PC-3 (cell line): Measurements from ENCODE around the gene MPP1. TPM values are rescaled to one million over a fixed set of nuclear protein-coding genes. Genes with fewer than 3 reads are reported as not detected.

Experiments used
- ATAC-seq: fragments of 200-7000 bp; cut with Tn5 transposase; 2 replicates; pipeline ENCODE4 v1.9.1; 2020; ENCODE audit warnings: mild to moderate bottlenecking, moderate library complexity
- BruUV-seq: library from RNA; stranded (reverse); fragments of 400-500 nt; replicated peaks from 2 replicates; lab custom pipeline; 2021; lab: Mats Ljungman, UMichigan
- CTCF ChIA-PET: fragments of 300-600 bp; sonication (Branson Sonifier 250); formaldehyde crosslinking; loops from one replicate; lab custom pipeline; 2022; ENCODE audit warnings: antibody characterized with exemption; lab: Charles Lee
- POLR2A ChIA-PET: fragments of 300-600 bp; sonication (Branson Sonifier 250); formaldehyde crosslinking; loops from one replicate; lab custom pipeline; 2022; ENCODE audit warnings: antibody characterized with exemption; ENCODE audit not compliant: unreplicated experiment; lab: Charles Lee
- DNase-seq: peaks from one replicate; pipeline ENCODE4 v3.0.0-alpha.2; 2015
- H2AFZ ChIP-seq: fragments of 300-600 bp; sonication (generic); 2 replicates; pipeline ENCODE4 v1.6.0; 2016; ENCODE audit warnings: antibody characterized with exemption, low read length
- H3F3A ChIP-seq: fragments of 300-600 bp; sonication (generic); one replicate; pipeline ENCODE4 v1.6.0; 2017; ENCODE audit warnings: antibody characterized with exemption, low read length, control low read depth, mild to moderate bottlenecking; ENCODE audit not compliant: unreplicated experiment
- H3K27ac ChIP-seq: fragments of 300-600 bp; sonication (generic); 2 replicates; pipeline ENCODE4 v1.5.1; 2016; ENCODE audit warnings: mild to moderate bottlenecking, low read length
- H3K27me3 ChIP-seq: fragments of 300-600 bp; sonication (generic); 2 replicates; pipeline ENCODE4 v1.6.1; 2016; ENCODE audit warnings: low read length, mixed read lengths
- H3K36me3 ChIP-seq: fragments of 300-600 bp; sonication (generic); 2 replicates; pipeline ENCODE4 v1.6.1; 2016; ENCODE audit warnings: low read depth, mixed run types, low read length, mixed read lengths
- H3K4me1 ChIP-seq: fragments of 300-600 bp; sonication (generic); 2 replicates; pipeline ENCODE4 v1.5.1; 2016; ENCODE audit warnings: low read length; ENCODE audit not compliant: insufficient read depth
- H3K4me2 ChIP-seq: fragments of 300-600 bp; sonication (generic); 2 replicates; pipeline ENCODE4 v1.6.0; 2016; ENCODE audit warnings: low read length
- H3K4me3 ChIP-seq: fragments of 300-600 bp; sonication (generic); 2 replicates; pipeline ENCODE4 v1.5.1; 2016; ENCODE audit warnings: mild to moderate bottlenecking, low read length, mixed read lengths
- H3K79me2 ChIP-seq: fragments of 300-600 bp; sonication (generic); 2 replicates; pipeline ENCODE4 v1.6.1; 2017; ENCODE audit warnings: low read length, mixed read lengths
- H3K9ac ChIP-seq: fragments of 300-600 bp; sonication (generic); 2 replicates; pipeline ENCODE4 v1.6.0; 2016; ENCODE audit warnings: mild to moderate bottlenecking, low read length
- H3K9me2 ChIP-seq: fragments of 300-600 bp; sonication (generic); replicated peaks from 2 replicates; pipeline ENCODE4 v1.6.1; 2016; ENCODE audit warnings: mixed run types, low read length, mixed read lengths
- H3K9me3 ChIP-seq: fragments of 300-600 bp; sonication (generic); 2 replicates; pipeline ENCODE4 v1.6.1; 2016; ENCODE audit warnings: low read length, mixed read lengths
- H4K20me1 ChIP-seq: fragments of 300-600 bp; sonication (generic); 2 replicates; pipeline ENCODE4 v1.6.1; 2016; ENCODE audit warnings: low read length, mixed read lengths
- EZH2 ChIP-seq: fragments of 300-600 bp; sonication (generic); IDR thresholded peaks from one replicate; pipeline ENCODE4 v1.6.1; 2017; ENCODE audit warnings: antibody characterized with exemption, mild to moderate bottlenecking, low read length; ENCODE audit not compliant: unreplicated experiment
- EZH2phosphoT487 ChIP-seq: fragments of 300-600 bp; sonication (generic); IDR thresholded peaks from 2 replicates; pipeline ENCODE4 v1.6.1; 2018; ENCODE audit warnings: mild to moderate bottlenecking, antibody characterized with exemption, low read length, borderline replicate concordance
- intact Hi-C: fragments of 100-400 bp; cut with micrococcal nuclease; formaldehyde crosslinking; loops from 2 replicates; pipeline ENCODE4 v1.9.0; 2023
- total RNA-seq: library from RNA; depleted of rRNA; stranded (reverse); fragments of >200 nt; gene quantifications from 2 replicates; pipeline ENCODE4 v1.2.3, GENCODE V29; 2014
- TF ChIP-seq, protein P1 (sequence below): fragments of 300-600 bp; sonication (generic); conservative IDR thresholded peaks from 2 replicates; pipeline ENCODE4 v1.5.1; 2017; ENCODE audit warnings: antibody characterized with exemption, low read depth, mild to moderate bottlenecking, low read length

MPP1 gene
- total RNA-seq, 1 experiment from 2014 or later: 18.8 TPM

- no peak overlapping the region for H2AFZ ChIP-seq
- DNase-seq (no peak), ATAC-seq (no peak)
- H3K79me2 ChIP-seq: no peaks in the 10 kb centered on the region
- no TSS peak for BruUV-seq
- H3K4me2 ChIP-seq: no peak overlapping the region
- H3K4me1 ChIP-seq: no peaks in the 10 kb centered on the region
- no peak overlapping the region for H3K9ac ChIP-seq
- H3K36me3 ChIP-seq: peaks cover 52% of the 10 kb centered on the region
- intact Hi-C loops: no loop called here
- CTCF ChIA-PET: no interaction called here
- TF ChIP-seq, protein P1, sequence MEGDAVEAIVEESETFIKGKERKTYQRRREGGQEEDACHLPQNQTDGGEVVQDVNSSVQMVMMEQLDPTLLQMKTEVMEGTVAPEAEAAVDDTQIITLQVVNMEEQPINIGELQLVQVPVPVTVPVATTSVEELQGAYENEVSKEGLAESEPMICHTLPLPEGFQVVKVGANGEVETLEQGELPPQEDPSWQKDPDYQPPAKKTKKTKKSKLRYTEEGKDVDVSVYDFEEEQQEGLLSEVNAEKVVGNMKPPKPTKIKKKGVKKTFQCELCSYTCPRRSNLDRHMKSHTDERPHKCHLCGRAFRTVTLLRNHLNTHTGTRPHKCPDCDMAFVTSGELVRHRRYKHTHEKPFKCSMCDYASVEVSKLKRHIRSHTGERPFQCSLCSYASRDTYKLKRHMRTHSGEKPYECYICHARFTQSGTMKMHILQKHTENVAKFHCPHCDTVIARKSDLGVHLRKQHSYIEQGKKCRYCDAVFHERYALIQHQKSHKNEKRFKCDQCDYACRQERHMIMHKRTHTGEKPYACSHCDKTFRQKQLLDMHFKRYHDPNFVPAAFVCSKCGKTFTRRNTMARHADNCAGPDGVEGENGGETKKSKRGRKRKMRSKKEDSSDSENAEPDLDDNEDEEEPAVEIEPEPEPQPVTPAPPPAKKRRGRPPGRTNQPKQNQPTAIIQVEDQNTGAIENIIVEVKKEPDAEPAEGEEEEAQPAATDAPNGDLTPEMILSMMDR: no peak
- TF ChIP-seq EZH2 (no peak), EZH2phosphoT487 (no peak)
- no peaks in the 10 kb centered on the region for H3K9me2 ChIP-seq
- H3K27me3 ChIP-seq: no peaks in the 10 kb centered on the region
- 0 out of 2 replicates have a peak, but pooled peaks cover 4% of the 10 kb centered on the region for H4K20me1 ChIP-seq
- no peak overlapping the region for H3K4me3 ChIP-seq
- POLR2A ChIA-PET: no interaction called here
- no peaks in the 10 kb centered on the region for H3K9me3 ChIP-seq
- H3K27ac ChIP-seq: no peak overlapping the region
- H3F3A ChIP-seq: no peaks in the 10 kb centered on the region
Measured at GRCh38 chrX:154776753-154777152, 28.5 kb downstream of the MPP1 start.

GRCh38 chrX:154775419-154776349, 29.6 kb downstream of the MPP1 start:
- BruUV-seq: no TSS peak
- H3K9me3 ChIP-seq: no peaks in the 10 kb centered on the region
- DNase-seq (peak; percentile 13), ATAC-seq (peak; percentile 29; the same call in 1 of the 2 replicates)
- no peak overlapping the region for H3K4me2 ChIP-seq
- H3K27ac ChIP-seq: no peak overlapping the region
- H3K4me1 ChIP-seq: no peaks in the 10 kb centered on the region
- intact Hi-C loops: no loop called here
- ChIA-PET CTCF (no interaction called here), POLR2A (no interaction called here)
- H3F3A ChIP-seq: no peaks in the 10 kb centered on the region
- 0 out of 2 replicates have a peak, but pooled peaks cover 6% of the 10 kb centered on the region for H4K20me1 ChIP-seq
- no peak overlapping the region for H3K9ac ChIP-seq
- peaks cover 59% of the 10 kb centered on the region for H3K36me3 ChIP-seq
- TF ChIP-seq EZH2 (no peak), EZH2phosphoT487 (no peak)
- TF ChIP-seq, protein P1: no peak
- H2AFZ ChIP-seq: no peak overlapping the region
- H3K9me2 ChIP-seq: no peaks in the 10 kb centered on the region
- no peaks in the 10 kb centered on the region for H3K27me3 ChIP-seq
- no peak overlapping the region for H3K4me3 ChIP-seq
- H3K79me2 ChIP-seq: no peaks in the 10 kb centered on the region
